NCI-H524 (cell line): Measurements from ENCODE around the gene SRD5A3.
"Not testable (repeated sequence)": the region's sequence is repeated elsewhere in the genome, so short reads cannot be mapped to it uniquely, and the experiment has no call there.

Experiments used
- DNase-seq, 2 experiments: peaks; one replicate each; lab custom pipeline; 2025; lab: John Stamatoyannopoulos, UW

Gene SRD5A3

GRCh38 chr4:55346851-55347255 is 811 bp downstream of the SRD5A3 start:
- DNase-seq = no peak

GRCh38 chr4:55347610-55348228 is 1.7 kb downstream of the SRD5A3 start:
- no peak for DNase-seq

GRCh38 chr4:55348466-55348865 is 2.4 kb downstream of the SRD5A3 start:
- no peak for DNase-seq

GRCh38 chr4:55350870-55351269 is 4.8 kb downstream of the SRD5A3 start:
- not testable (repeated sequence) for DNase-seq

GRCh38 chr4:55351824-55352223 is 5.8 kb downstream of the SRD5A3 start:
- no peak for DNase-seq

GRCh38 chr4:55352726-55353125 is 6.7 kb downstream of the SRD5A3 start:
- no peak for DNase-seq

GRCh38 chr4:55353228-55353747 is 7.2 kb downstream of the SRD5A3 start:
- DNase-seq = not testable (repeated sequence)

GRCh38 chr4:55354648-55355047 is 8.6 kb downstream of the SRD5A3 start:
- no peak for DNase-seq

GRCh38 chr4:55355555-55355954 is 9.5 kb downstream of the SRD5A3 start:
- no peak for DNase-seq

GRCh38 chr4:55356991-55357461 is 11.0 kb downstream of the SRD5A3 start:
- no peak for DNase-seq

GRCh38 chr4:55358246-55358645 is 12.2 kb downstream of the SRD5A3 start:
- no peak for DNase-seq

- no peak for DNase-seq
Observed at GRCh38 chr4:55358668-55359067, 12.6 kb downstream of the SRD5A3 start.

- no peak for DNase-seq
Observed at GRCh38 chr4:55359397-55359916, 13.4 kb downstream of the SRD5A3 start.

GRCh38 chr4:55362938-55363337 is 16.9 kb downstream of the SRD5A3 start:
- DNase-seq = not testable (repeated sequence)

GRCh38 chr4:55363691-55364351 is 17.8 kb downstream of the SRD5A3 start:
- no peak for DNase-seq

GRCh38 chr4:55364691-55365344 is 18.8 kb downstream of the SRD5A3 start:
- DNase-seq = no peak

- DNase-seq = no peak
Observed at GRCh38 chr4:55365345-55365728, 19.3 kb downstream of the SRD5A3 start.

- DNase-seq = no peak
Observed at GRCh38 chr4:55366621-55367020, 20.6 kb downstream of the SRD5A3 start.

GRCh38 chr4:55367084-55367722 is 21.2 kb downstream of the SRD5A3 start:
- DNase-seq = no peak

GRCh38 chr4:55369968-55370367 is 23.9 kb downstream of the SRD5A3 start:
- no peak for DNase-seq

GRCh38 chr4:55372259-55372658 is 26.2 kb downstream of the SRD5A3 start:
- no peak for DNase-seq

- no peak for DNase-seq
Observed at GRCh38 chr4:55373461-55373860, 27.4 kb downstream of the SRD5A3 start.
